H9 (cell line): ENCODE results near the gene NPAS3. TPM values are rescaled to one million over a fixed set of nuclear protein-coding genes. Genes with fewer than 3 reads are reported as not detected.

Source experiments
- DNase-seq: peaks from one replicate; pipeline ENCODE4 v3.0.0-alpha.2; 2017
- H2AFZ ChIP-seq: one replicate; pipeline ENCODE4 v1.6.1; 2013; ENCODE audit warnings: mild to moderate bottlenecking, low read length, control low read depth, moderate library complexity
- H2AK5ac ChIP-seq: 2 replicates; pipeline ENCODE4 v1.6.1; 2013; ENCODE audit warnings: low read length, control low read depth, mixed read lengths; ENCODE audit not compliant: insufficient read length
- H2BK120ac ChIP-seq: one replicate; pipeline ENCODE4 v1.6.1; 2013; ENCODE audit warnings: low read depth, mild to moderate bottlenecking, low read length, control low read depth, inconsistent platforms; ENCODE audit not compliant: poor library complexity, severe bottlenecking
- H2BK12ac ChIP-seq: 2 replicates; pipeline ENCODE4 v1.6.1; 2013; ENCODE audit warnings: low read length, control low read depth, mixed read lengths, low read depth; ENCODE audit not compliant: insufficient read length
- H2BK15ac ChIP-seq: 2 replicates; pipeline ENCODE4 v1.6.1; 2013; ENCODE audit warnings: low read depth, low read length, control low read depth
- H2BK20ac ChIP-seq: one replicate; pipeline ENCODE4 v1.6.1; 2013; ENCODE audit warnings: low read depth, mild to moderate bottlenecking, low read length, control low read depth, inconsistent platforms; ENCODE audit not compliant: poor library complexity, severe bottlenecking
- H2BK5ac ChIP-seq: 2 replicates; pipeline ENCODE4 v1.6.1; 2013; ENCODE audit warnings: low read length, control low read depth, mixed read lengths; ENCODE audit not compliant: insufficient read length
- H3K14ac ChIP-seq: 2 replicates; pipeline ENCODE4 v1.6.1; 2013; ENCODE audit warnings: low read length, control low read depth; ENCODE audit not compliant: insufficient read depth
- H3K18ac ChIP-seq: 2 replicates; pipeline ENCODE4 v1.6.1; 2013; ENCODE audit warnings: low read depth, mild to moderate bottlenecking, mixed read lengths, low read length, control low read depth; ENCODE audit not compliant: insufficient read length
- H3K23ac ChIP-seq: 2 replicates; pipeline ENCODE4 v1.6.1; 2013; ENCODE audit warnings: low read length, control low read depth, mixed read lengths, low read depth; ENCODE audit not compliant: insufficient read length
- H3K23me2 ChIP-seq: 2 replicates; pipeline ENCODE4 v1.6.1; 2013; ENCODE audit warnings: low read depth, mild to moderate bottlenecking, mixed read lengths, low read length, control low read depth; ENCODE audit not compliant: insufficient read length, poor library complexity, severe bottlenecking
- H3K27ac ChIP-seq: 2 replicates; pipeline ENCODE4 v1.5.1; 2013; ENCODE audit warnings: low read length, control low read depth, mixed read lengths, low read depth; ENCODE audit not compliant: insufficient read length
- H3K27me3 ChIP-seq: 2 replicates; pipeline ENCODE4 v1.6.1; 2013; ENCODE audit warnings: low read length, control low read depth, inconsistent platforms; ENCODE audit not compliant: insufficient read depth
- H3K4ac ChIP-seq: 2 replicates; pipeline ENCODE4 v1.6.1; 2013; ENCODE audit warnings: low read depth, mild to moderate bottlenecking, control low read depth, inconsistent platforms, low read length, moderate library complexity
- H3K4me1 ChIP-seq: 2 replicates; pipeline ENCODE4 v1.6.1; 2013; ENCODE audit warnings: low read length, control low read depth, inconsistent platforms; ENCODE audit not compliant: insufficient read depth
- H3K4me2 ChIP-seq: 2 replicates; pipeline ENCODE4 v1.6.1; 2013; ENCODE audit warnings: low read length, control low read depth, mixed read lengths; ENCODE audit not compliant: insufficient read length, insufficient read depth
- H3K56ac ChIP-seq: 2 replicates; pipeline ENCODE4 v1.6.1; 2013; ENCODE audit warnings: low read depth, mild to moderate bottlenecking, mixed read lengths, low read length, control low read depth; ENCODE audit not compliant: insufficient read length
- H3K79me1 ChIP-seq: 2 replicates; pipeline ENCODE4 v1.6.1; 2013; ENCODE audit warnings: low read depth, mild to moderate bottlenecking, moderate library complexity, low read length, control low read depth, inconsistent platforms; ENCODE audit not compliant: insufficient read depth, poor library complexity, severe bottlenecking
- H3K79me2 ChIP-seq: 2 replicates; pipeline ENCODE4 v1.6.1; 2013; ENCODE audit warnings: low read length, control low read depth, inconsistent platforms; ENCODE audit not compliant: insufficient read depth
- H3K9ac ChIP-seq: 2 replicates; pipeline ENCODE4 v1.6.1; 2013; ENCODE audit warnings: low read length, control low read depth, mixed read lengths; ENCODE audit not compliant: insufficient read length; ENCODE audit errors: extremely low read depth
- H3K9me3 ChIP-seq: one replicate; pipeline ENCODE4 v1.6.1; 2013; ENCODE audit warnings: low read depth, low read length, inconsistent platforms; ENCODE audit not compliant: control insufficient read depth
- H3T11ph ChIP-seq: one replicate; pipeline ENCODE4 v1.6.1; 2013; ENCODE audit warnings: mild to moderate bottlenecking, low read length, control low read depth, inconsistent platforms
- H4K20me1 ChIP-seq: one replicate; pipeline ENCODE4 v1.6.1; 2013; ENCODE audit not compliant: control insufficient read depth, insufficient read length, insufficient read depth
- H4K5ac ChIP-seq: 2 replicates; pipeline ENCODE4 v1.6.1; 2013; ENCODE audit warnings: low read depth, mild to moderate bottlenecking, mixed read lengths, low read length, control low read depth; ENCODE audit not compliant: insufficient read length
- H4K8ac ChIP-seq: replicated peaks from 2 replicates; pipeline ENCODE4 v1.6.1; 2013; ENCODE audit warnings: low read length, control low read depth, mixed read lengths, low read depth; ENCODE audit not compliant: insufficient read length
- H4K91ac ChIP-seq: 2 replicates; pipeline ENCODE4 v1.6.1; 2013; ENCODE audit warnings: low read depth, mild to moderate bottlenecking, moderate library complexity, mixed read lengths, low read length, control low read depth; ENCODE audit not compliant: insufficient read length
- H3K27ac Mint-ChIP-seq, 3 experiments: 2 replicates in 2 of 3; 3 replicates in 1 of 3; pipeline ENCODE4 v1.8.0; 2020 to 2021; ENCODE audit warnings: mixed read lengths in 3 of 3, mild to moderate bottlenecking in 1 of 3, moderate library complexity in 1 of 3
- H3K27me3 Mint-ChIP-seq: 2 replicates; pipeline ENCODE4 v1.8.0; 2021; ENCODE audit warnings: low read depth, mild to moderate bottlenecking, moderate library complexity, mixed read lengths
- H3K36me3 Mint-ChIP-seq, 3 experiments: 2 replicates in 2 of 3; 3 replicates in 1 of 3; pipeline ENCODE4 v1.8.0; 2020 to 2021; ENCODE audit warnings: low read depth in 3 of 3, mixed read lengths in 3 of 3; ENCODE audit not compliant: insufficient read depth in 1 of 3
- H3K4me1 Mint-ChIP-seq, 2 experiments: 2 replicates each; pipeline ENCODE4 v1.8.0; 2020; ENCODE audit warnings: mixed read lengths in 2 of 2
- H3K4me3 Mint-ChIP-seq, 2 experiments: 2 replicates in 1 of 2; 3 replicates in 1 of 2; pipeline ENCODE4 v1.8.0; 2020 to 2021; ENCODE audit warnings: mild to moderate bottlenecking in 2 of 2, mixed read lengths in 2 of 2, moderate library complexity in 1 of 2
- H3K9me3 Mint-ChIP-seq, 2 experiments: 2 replicates in 1 of 2; 3 replicates in 1 of 2; pipeline ENCODE4 v1.8.0; 2020; ENCODE audit warnings: mild to moderate bottlenecking in 2 of 2, mixed read lengths in 2 of 2, moderate library complexity in 1 of 2
- WGBS: extraction: QIAGEN DNeasy Blood & Tissue Kit; methylation state at CpG from one replicate; pipeline ENCODE4 v1.1.7; 2013; ENCODE audit warnings: missing lambda C conversion rate, low lambda C conversion rate, mixed read lengths; ENCODE audit not compliant: insufficient read length; ENCODE audit errors: extremely low coverage; 5-methylcytosine and 5-hydroxymethylcytosine counted together
- total RNA-seq: library from RNA; stranded (reverse); gene quantifications from 2 replicates; pipeline ENCODE4 v1.2.1, GENCODE V29; 2021
- TF ChIP-seq, protein P1 (sequence below): fragments of 200-600 bp; sonication (generic); conservative IDR thresholded peaks from 3 replicates; pipeline ENCODE4 v1.8.0; 2021; ENCODE audit warnings: antibody characterized with exemption, mild to moderate bottlenecking

The NPAS3 gene
- total RNA-seq, 1 experiment from 2014 or later, result 0.17 TPM

DNA sequence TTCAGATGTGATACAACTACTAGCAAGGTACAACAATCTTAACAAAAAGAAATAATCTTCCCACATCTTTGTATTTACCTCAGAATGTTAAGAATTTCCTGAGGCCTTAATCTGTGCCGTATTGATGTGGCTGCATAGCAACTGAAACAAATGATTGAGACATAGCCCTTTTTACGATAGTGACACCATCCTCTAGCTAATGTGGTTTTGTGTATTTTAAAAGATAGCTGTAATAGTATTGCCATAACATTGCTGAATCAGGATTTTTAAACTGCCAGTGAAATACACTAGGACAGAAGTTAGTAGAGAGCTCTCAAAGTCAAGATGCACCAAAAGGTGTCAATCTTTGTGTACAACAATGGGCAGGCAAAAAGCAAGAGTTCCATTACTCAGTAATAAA lies 11.9 kb downstream of the NPAS3 start:
- Mint-ChIP-seq H3K4me1 (no peaks in the 10 kb centered on the region), H3K27ac (no peak overlapping the region), H3K9me3 (no peaks in the 10 kb centered on the region), H3K36me3 (no peaks in the 10 kb centered on the region), H3K4me3 (no peak overlapping the region), H3K27me3 (no peaks in the 10 kb centered on the region)
- H3K23ac ChIP-seq, result no peak overlapping the region
- no peaks in the 10 kb centered on the region for H4K20me1 ChIP-seq
- H3K4ac ChIP-seq, result no peak overlapping the region
- no peak overlapping the region for H2BK5ac ChIP-seq
- H3K4me2 ChIP-seq, result no peak overlapping the region
- H3K56ac ChIP-seq, result no peak overlapping the region
- H2BK120ac ChIP-seq, result no peak overlapping the region
- H3K18ac ChIP-seq, result no peak overlapping the region
- TF ChIP-seq, protein P1, sequence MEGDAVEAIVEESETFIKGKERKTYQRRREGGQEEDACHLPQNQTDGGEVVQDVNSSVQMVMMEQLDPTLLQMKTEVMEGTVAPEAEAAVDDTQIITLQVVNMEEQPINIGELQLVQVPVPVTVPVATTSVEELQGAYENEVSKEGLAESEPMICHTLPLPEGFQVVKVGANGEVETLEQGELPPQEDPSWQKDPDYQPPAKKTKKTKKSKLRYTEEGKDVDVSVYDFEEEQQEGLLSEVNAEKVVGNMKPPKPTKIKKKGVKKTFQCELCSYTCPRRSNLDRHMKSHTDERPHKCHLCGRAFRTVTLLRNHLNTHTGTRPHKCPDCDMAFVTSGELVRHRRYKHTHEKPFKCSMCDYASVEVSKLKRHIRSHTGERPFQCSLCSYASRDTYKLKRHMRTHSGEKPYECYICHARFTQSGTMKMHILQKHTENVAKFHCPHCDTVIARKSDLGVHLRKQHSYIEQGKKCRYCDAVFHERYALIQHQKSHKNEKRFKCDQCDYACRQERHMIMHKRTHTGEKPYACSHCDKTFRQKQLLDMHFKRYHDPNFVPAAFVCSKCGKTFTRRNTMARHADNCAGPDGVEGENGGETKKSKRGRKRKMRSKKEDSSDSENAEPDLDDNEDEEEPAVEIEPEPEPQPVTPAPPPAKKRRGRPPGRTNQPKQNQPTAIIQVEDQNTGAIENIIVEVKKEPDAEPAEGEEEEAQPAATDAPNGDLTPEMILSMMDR, result no peak
- no peak overlapping the region for H2BK15ac ChIP-seq
- no peak overlapping the region for H3K9ac ChIP-seq
- H2AK5ac ChIP-seq, result no peak overlapping the region
- no peaks in the 10 kb centered on the region for H3K79me1 ChIP-seq
- H4K5ac ChIP-seq, result no peak overlapping the region
- H3K23me2 ChIP-seq, result no peaks in the 10 kb centered on the region
- DNase-seq, result no peak
- no peaks in the 10 kb centered on the region for H3K79me2 ChIP-seq
- H3K27ac ChIP-seq, result no peak overlapping the region
- no peaks in the 10 kb centered on the region for H3K4me1 ChIP-seq
- no peak overlapping the region for H2AFZ ChIP-seq
- H3K27me3 ChIP-seq, result no peaks in the 10 kb centered on the region
- H4K91ac ChIP-seq, result no peak overlapping the region
- H4K8ac ChIP-seq, result no peak overlapping the region
- H3K14ac ChIP-seq, result no peak overlapping the region
- no CpG with 5 or more reads among the region's 2 CpGs for WGBS
- H3T11ph ChIP-seq, result no peak overlapping the region
- H2BK20ac ChIP-seq, result no peak overlapping the region
- H2BK12ac ChIP-seq, result no peak overlapping the region
- H3K9me3 ChIP-seq, result no peaks in the 10 kb centered on the region
